Loucy (cell line): ENCODE measurements around the gene ZNF2.

Source experiments
- H2AFZ ChIP-seq: fragments of 200-600 bp; sonication (generic); 2 replicates; pipeline ENCODE4 v1.6.0; 2016; ENCODE audit warnings: antibody characterized with exemption, mild to moderate bottlenecking, low read length, moderate library complexity
- H3F3A ChIP-seq: fragments of 200-600 bp; 2 replicates; pipeline ENCODE4 v1.6.0; 2016; ENCODE audit warnings: antibody characterized with exemption, low read depth, mild to moderate bottlenecking
- H3K27me3 ChIP-seq: fragments of 200-600 bp; sonication (generic); 2 replicates; pipeline ENCODE4 v1.6.1; 2014; ENCODE audit warnings: low read length, mild to moderate bottlenecking; ENCODE audit not compliant: insufficient read depth, poor library complexity, severe bottlenecking
- H3K36me3 ChIP-seq: fragments of 200-600 bp; sonication (generic); 2 replicates; pipeline ENCODE4 v1.6.1; 2016; ENCODE audit warnings: low read length; ENCODE audit not compliant: insufficient read depth
- H3K4me1 ChIP-seq: fragments of 200-600 bp; sonication (generic); 2 replicates; pipeline ENCODE4 v1.5.1; 2014; ENCODE audit warnings: low read length, mild to moderate bottlenecking; ENCODE audit not compliant: insufficient read depth, poor library complexity, severe bottlenecking
- H3K4me2 ChIP-seq: fragments of 200-600 bp; sonication (generic); 2 replicates; pipeline ENCODE4 v1.6.0; 2014; ENCODE audit warnings: antibody characterized with exemption, low read length, low read depth, mild to moderate bottlenecking; ENCODE audit not compliant: poor library complexity, severe bottlenecking
- H3K4me3 ChIP-seq: fragments of 200-600 bp; sonication (generic); 2 replicates; pipeline ENCODE4 v1.5.1; 2014; ENCODE audit warnings: low read length, mild to moderate bottlenecking, mixed read lengths; ENCODE audit not compliant: poor library complexity, severe bottlenecking
- H3K79me2 ChIP-seq: fragments of 200-600 bp; sonication (generic); 2 replicates; pipeline ENCODE4 v1.6.1; 2014; ENCODE audit warnings: low read length; ENCODE audit not compliant: insufficient read depth
- H3K9ac ChIP-seq: fragments of 200-600 bp; sonication (generic); 2 replicates; pipeline ENCODE4 v1.6.0; 2014; ENCODE audit warnings: mild to moderate bottlenecking, low read depth, low read length, moderate library complexity; ENCODE audit not compliant: poor library complexity, severe bottlenecking
- H3K9me2 ChIP-seq: fragments of 200-600 bp; sonication (generic); replicated peaks from 2 replicates; pipeline ENCODE4 v1.6.1; 2016; ENCODE audit warnings: low read depth, low read length, mixed read lengths
- H3K9me3 ChIP-seq: fragments of 200-600 bp; sonication (generic); 2 replicates; pipeline ENCODE4 v1.6.1; 2014; ENCODE audit warnings: mild to moderate bottlenecking, antibody characterized with exemption, low read length, low read depth; ENCODE audit not compliant: insufficient read depth
- H4K20me1 ChIP-seq: fragments of 200-600 bp; sonication (generic); 2 replicates; pipeline ENCODE4 v1.6.0; 2014; ENCODE audit warnings: antibody characterized with exemption, low read length, mild to moderate bottlenecking; ENCODE audit not compliant: insufficient read depth, poor library complexity, severe bottlenecking
- CTCF ChIP-seq: fragments of 200-600 bp; sonication (generic); conservative IDR thresholded peaks from 2 replicates; pipeline ENCODE4 v1.5.1; 2014; ENCODE audit warnings: mild to moderate bottlenecking, antibody characterized with exemption, low read length
- EZH2phosphoT487 ChIP-seq: fragments of 200-600 bp; IDR thresholded peaks from 2 replicates; pipeline ENCODE4 v1.6.1; 2018; ENCODE audit warnings: antibody characterized with exemption, mild to moderate bottlenecking, moderate library complexity, borderline replicate concordance

ZNF2 gene

GRCh38 chr2:95206096-95206495 lies 40.5 kb downstream of the ZNF2 start:
- TF ChIP-seq EZH2phosphoT487 (no peak), CTCF (no peak)
- Histone ChIP-seq H3K9ac (peak overlapping the region; percentile 87), H3K9me2 (no peaks in the 10 kb centered on the region), H3K36me3 (peaks cover under 1% of the 10 kb centered on the region), H3K4me2 (peak overlapping the region; percentile 65), H3K4me3 (peak overlapping the region; percentile 97), H3K4me1 (peaks cover 38% of the 10 kb centered on the region), H2AFZ (no peak overlapping the region), H3K27me3 (no peaks in the 10 kb centered on the region), H3F3A (no peaks in the 10 kb centered on the region), H4K20me1 (no peaks in the 10 kb centered on the region), H3K9me3 (no peaks in the 10 kb centered on the region), H3K79me2 (peaks cover 8% of the 10 kb centered on the region; the same call in 1 of the 2 replicates)

DNA sequence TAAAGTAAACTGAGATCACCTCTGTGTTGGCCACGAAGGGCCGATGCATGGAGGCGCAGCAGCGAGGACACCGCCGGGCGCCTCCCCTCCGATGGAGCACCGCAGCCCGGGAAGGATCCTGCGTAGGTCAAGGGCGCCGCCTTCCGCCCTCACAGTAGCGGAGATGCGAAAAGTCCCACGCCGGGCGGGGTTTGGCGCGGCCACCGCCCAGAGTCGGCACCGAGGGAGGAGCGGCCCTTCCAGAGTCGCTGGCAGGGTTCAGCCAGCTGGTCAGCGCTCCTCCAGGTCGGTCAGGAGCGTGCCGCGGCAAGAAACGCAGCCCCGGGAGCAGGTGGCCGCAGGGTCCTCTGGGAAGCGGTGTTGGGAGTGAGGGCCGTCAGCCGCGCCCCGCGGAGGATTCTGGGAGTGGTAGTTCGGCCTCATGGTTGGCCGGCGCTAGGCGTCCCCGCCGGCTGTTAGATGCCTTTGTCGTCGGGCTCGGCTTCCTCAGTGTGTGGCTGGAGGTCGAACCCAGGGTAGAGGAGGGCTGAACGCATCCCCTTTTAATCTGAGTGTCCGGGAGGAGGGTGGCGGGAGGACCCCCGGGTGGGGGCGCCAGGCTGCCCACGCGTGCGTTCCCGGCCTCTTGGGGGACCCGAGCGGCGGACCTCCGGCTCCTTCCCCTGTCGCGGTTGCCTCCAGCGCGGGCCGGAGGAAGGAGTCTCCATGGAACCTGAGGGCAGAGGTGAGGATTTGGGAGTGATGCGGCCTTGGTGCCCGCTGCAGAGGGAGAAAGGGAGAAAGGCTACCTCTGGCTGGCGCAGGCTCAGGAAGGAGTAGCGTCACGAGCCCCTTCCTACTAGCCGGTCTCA lies 41.7 kb downstream of the ZNF2 start, which contains the start of gene ZNF892:
Gene ZNF892, plus strand, starts transcription at position 411 of the 851 bp plus-strand sequence. Its CDS starts 295 bp downstream, at position 706.
- H3K36me3 ChIP-seq = peaks cover 13% of the 10 kb centered on the region
- H3K9ac ChIP-seq = peak within 1 kb of the TSS; percentile 87
- H3F3A ChIP-seq = no peaks in the 10 kb centered on the region
- H3K9me2 ChIP-seq = no peaks in the 10 kb centered on the region
- H3K79me2 ChIP-seq = peaks cover 8% of the 10 kb centered on the region; the same call in 1 of the 2 replicates
- peaks cover 38% of the 10 kb centered on the region for H3K4me1 ChIP-seq
- TF ChIP-seq CTCF (peak; percentile 37), EZH2phosphoT487 (no peak)
- H3K4me3 ChIP-seq = peak within 1 kb of the TSS; percentile 97
- H3K27me3 ChIP-seq = no peaks in the 10 kb centered on the region
- H3K4me2 ChIP-seq = peak within 1 kb of the TSS; percentile 82
- no peaks in the 10 kb centered on the region for H4K20me1 ChIP-seq
- peak within 1 kb of the TSS; percentile 98 for H2AFZ ChIP-seq
- H3K9me3 ChIP-seq = peaks cover 6% of the 10 kb centered on the region; the same call in 1 of the 2 replicates

- no peaks in the 10 kb centered on the region for H3K9me2 ChIP-seq
- peaks cover 8% of the 10 kb centered on the region; the same call in 1 of the 2 replicates for H3K79me2 ChIP-seq
- TF ChIP-seq EZH2phosphoT487 (no peak), CTCF (no peak)
- peaks cover 38% of the 10 kb centered on the region for H3K4me1 ChIP-seq
- H3K36me3 ChIP-seq = peaks cover 20% of the 10 kb centered on the region
- H3K4me3 ChIP-seq = peak overlapping the region; percentile 97
- peak overlapping the region; percentile 87 for H3K9ac ChIP-seq
- H3F3A ChIP-seq = no peaks in the 10 kb centered on the region
- H3K4me2 ChIP-seq = peak overlapping the region; percentile 82
- peak overlapping the region; percentile 98 for H2AFZ ChIP-seq
- H3K27me3 ChIP-seq = no peaks in the 10 kb centered on the region
- peaks cover 13% of the 10 kb centered on the region for H3K9me3 ChIP-seq
- no peaks in the 10 kb centered on the region for H4K20me1 ChIP-seq
Measured at GRCh38 chr2:95208106-95208505, 42.5 kb downstream of the ZNF2 start.
